Activated CD8-positive, alpha-beta memory T cell treated with anti-CD3 and anti-CD28 coated beads, Interleukin-2, amount 50 U/mL, for 1 hour (primary cell): ENCODE measurements around the gene SUGP2.

Source experiments
- DNase-seq: peaks from one replicate; pipeline ENCODE4 v3.0.0-alpha.2; 2020; ENCODE audit errors: extremely low read depth

Gene SUGP2

GRCh38 chr19:19033426-19034203, at the start of gene SUGP2, which contains the start of gene ARMC6:
SUGP2 (minus strand) TSS chr19:19033517; CDS start chr19:19031071, 2,446 bp downstream.
ARMC6 (plus strand) TSS chr19:19033603; CDS start chr19:19034210, 607 bp downstream.
- DNase-seq: peak; percentile 54

GRCh38 chr19:19081642-19082151, 48.4 kb upstream of the SUGP2 start:
- no peak for DNase-seq

- no peak for DNase-seq
Measured at GRCh38 chr19:19079571-19079970, 46.3 kb upstream of the SUGP2 start.

GRCh38 chr19:19078801-19079200, 45.5 kb upstream of the SUGP2 start:
- no peak for DNase-seq

GRCh38 chr19:19077103-19077502, 43.8 kb upstream of the SUGP2 start:
- no peak for DNase-seq

- no peak for DNase-seq
Measured at GRCh38 chr19:19076476-19076875, 43.2 kb upstream of the SUGP2 start.

- no peak for DNase-seq
Measured at GRCh38 chr19:19075126-19075525, 41.8 kb upstream of the SUGP2 start.

- no peak for DNase-seq
Measured at GRCh38 chr19:19074196-19074882, 41.0 kb upstream of the SUGP2 start.

- no peak for DNase-seq
Measured at GRCh38 chr19:19071897-19072296, 38.6 kb upstream of the SUGP2 start.

- DNase-seq: no peak
Measured at GRCh38 chr19:19068659-19069654, 35.6 kb upstream of the SUGP2 start.

- DNase-seq: no peak
Measured at GRCh38 chr19:19067276-19068072, 34.2 kb upstream of the SUGP2 start.

GRCh38 chr19:19064811-19065745, 31.8 kb upstream of the SUGP2 start:
- no peak for DNase-seq

GRCh38 chr19:19064098-19064722, 30.9 kb upstream of the SUGP2 start:
- peak; percentile 45 for DNase-seq

GRCh38 chr19:19063183-19064097, 30.1 kb upstream of the SUGP2 start, which contains the start of gene SLC25A42:
SLC25A42 (plus strand) TSS chr19:19063994; CDS start chr19:19096125, 32,131 bp downstream.
- peak; percentile 97 for DNase-seq

- no peak for DNase-seq
Measured at GRCh38 chr19:19062454-19063182, 29.3 kb upstream of the SUGP2 start.

- no peak for DNase-seq
Measured at GRCh38 chr19:19061506-19061905, 28.2 kb upstream of the SUGP2 start.
